ENCODE data around the gene PRKRIP1. TPM values are rescaled to one million over a fixed set of nuclear protein-coding genes. Genes with fewer than 3 reads are reported as not detected.

The PRKRIP1 gene
- total RNA-seq, 2 experiments from 2014 or later = 37.8 to 39.1 TPM

DNA sequence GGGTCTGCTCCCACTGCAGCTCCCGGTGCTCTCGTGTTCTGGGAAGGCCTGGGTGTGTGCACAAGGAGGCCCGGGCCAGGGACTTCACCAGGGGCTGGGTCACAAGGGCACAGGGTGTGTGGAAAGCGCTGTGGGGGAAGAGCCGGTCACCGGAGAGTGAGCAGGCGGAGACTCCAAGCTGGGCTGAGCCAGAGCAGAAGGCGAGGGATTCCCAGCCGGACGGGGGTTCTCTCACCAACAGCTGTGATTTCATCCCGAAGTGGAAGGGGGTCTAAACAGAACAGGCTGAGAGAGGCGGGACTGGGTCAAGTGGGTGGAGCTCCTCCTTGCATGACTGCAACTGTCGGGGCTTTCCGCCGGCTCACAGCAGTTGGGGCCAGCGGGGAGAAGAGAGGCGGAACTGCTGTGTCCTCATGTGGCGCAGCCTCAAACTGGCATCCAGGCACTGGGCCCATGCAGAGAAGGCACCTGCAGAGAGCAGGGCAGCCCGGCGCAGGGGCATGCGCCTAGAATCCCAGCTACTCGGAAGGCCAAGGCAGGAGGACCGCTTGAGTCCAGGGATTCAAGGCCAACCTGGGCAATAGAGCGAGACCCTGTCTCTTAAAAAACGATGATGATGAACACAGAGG is 29.6 kb downstream of the PRKRIP1 start:
- POLR2A ChIA-PET = interaction anchor here (1.2 to 4.0 kb wide), 10 partner anchors 8 to 38 kb away, joined by 3 to 88 read pairs (median 11); partner anchors contain the start of genes ALKBH4, LRWD1 and PRKRIP1
- Mint-ChIP-seq H3K27ac (peak overlapping the region; percentile 99), H3K4me3 (peak overlapping the region; percentile 89), H3K9me3 (no peaks in the 10 kb centered on the region), H3K36me3 (peaks cover 33% of the 10 kb centered on the region), H3K27me3 (no peaks in the 10 kb centered on the region), H3K4me1 (peaks cover 45% of the 10 kb centered on the region)
- ATAC-seq (ENCODE audit: low read depth) = peak; percentile 84
- peak; percentile 82 for DNase-seq

DNA sequence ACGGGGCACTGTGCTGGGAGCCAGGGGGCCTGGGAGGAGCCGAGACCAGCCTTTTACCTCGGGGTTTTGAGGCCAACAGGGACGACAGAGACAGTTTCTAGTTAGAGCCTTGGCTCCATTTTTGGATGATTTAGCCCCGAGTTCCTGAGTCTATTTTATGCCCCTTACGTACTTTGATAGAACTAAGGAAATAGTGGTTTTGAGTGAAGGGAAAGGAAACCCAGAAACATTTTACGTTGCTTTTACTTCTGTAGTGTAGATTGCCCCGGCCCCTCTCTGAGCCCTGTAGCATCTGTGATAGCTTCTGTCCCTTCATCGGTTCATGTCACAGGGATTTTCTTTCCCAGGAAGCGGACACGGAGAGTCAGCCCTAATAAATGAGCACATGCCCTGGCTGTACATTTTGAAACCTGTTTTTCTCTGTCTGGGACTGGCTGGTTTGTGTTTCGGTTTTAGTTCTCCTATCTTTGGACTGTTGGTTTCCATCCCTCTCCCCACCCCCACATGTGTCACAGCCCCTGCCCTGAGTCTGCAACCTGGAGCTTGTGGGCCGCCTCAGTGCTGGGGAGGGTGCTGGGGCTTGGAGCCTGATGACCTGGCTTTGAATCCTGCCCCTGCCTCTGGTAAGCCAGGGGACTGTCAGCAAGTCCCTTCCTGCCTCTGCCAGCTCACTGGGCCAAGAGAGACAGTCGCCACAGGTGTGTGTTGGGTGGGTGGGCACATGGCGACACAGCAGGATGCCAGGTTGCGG is 30.3 kb downstream of the PRKRIP1 start:
- H3K4me1 Mint-ChIP-seq = peaks cover 44% of the 10 kb centered on the region
- peak; percentile 67 for ATAC-seq (ENCODE audit: low read depth)
- peak overlapping the region; percentile 99 for H3K27ac Mint-ChIP-seq

DNA sequence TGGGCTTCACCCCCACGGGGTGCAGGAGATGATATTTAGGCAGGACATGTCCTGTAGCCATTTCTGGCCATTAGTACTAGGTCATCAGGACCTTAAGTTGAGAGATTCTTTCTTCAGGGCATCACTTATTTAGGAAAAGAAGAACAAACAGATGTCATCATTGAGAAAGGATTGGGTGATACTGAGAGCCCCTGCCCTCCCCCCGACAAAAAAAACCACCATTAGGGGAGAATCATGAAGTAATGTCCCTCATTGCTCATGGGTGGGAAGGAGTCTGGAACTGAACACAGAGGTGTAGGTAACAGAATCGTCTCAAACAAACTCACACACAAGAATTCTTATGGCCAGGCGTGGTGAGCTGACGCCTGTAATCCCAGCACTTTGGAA is 30.8 kb downstream of the PRKRIP1 start:
- H3K36me3 Mint-ChIP-seq = peaks cover 26% of the 10 kb centered on the region

More for the DNA sequence above, 30.3 kb downstream of the PRKRIP1 start:
- peaks cover 30% of the 10 kb centered on the region for H3K36me3 Mint-ChIP-seq
- peak; percentile 69 for DNase-seq
- no peaks in the 10 kb centered on the region for H3K9me3 Mint-ChIP-seq
- H3K4me3 Mint-ChIP-seq = peak overlapping the region; percentile 89
- no peaks in the 10 kb centered on the region for H3K27me3 Mint-ChIP-seq
- POLR2A ChIA-PET = interaction anchor here (1.0 to 4.0 kb wide), 11 partner anchors 9 to 37 kb away, joined by 3 to 88 read pairs (median 11); partner anchors contain the start of genes ALKBH4, LRWD1 and PRKRIP1

GRCh38 chr7:102429141-102429899 is 33.2 kb downstream of the PRKRIP1 start:
- Mint-ChIP-seq H3K27me3 (no peaks in the 10 kb centered on the region), H3K4me1 (peaks cover 53% of the 10 kb centered on the region), H3K36me3 (peaks cover 23% of the 10 kb centered on the region), H3K9me3 (no peaks in the 10 kb centered on the region), H3K4me3 (no peak overlapping the region), H3K27ac (peak overlapping the region; percentile 73)
- POLR2A ChIA-PET = interaction anchor here (1.1 to 1.6 kb wide), 2 partner anchors 12 to 13 kb away, joined by 3 to 4 read pairs; no protein-coding TSS in a partner anchor
- DNase-seq (no peak), ATAC-seq (ENCODE audit: low read depth) (no peak)

More for the DNA sequence above, 30.8 kb downstream of the PRKRIP1 start:
- Mint-ChIP-seq H3K4me1 (peaks cover 49% of the 10 kb centered on the region), H3K4me3 (peak overlapping the region; percentile 89), H3K9me3 (no peaks in the 10 kb centered on the region), H3K27ac (peak overlapping the region; percentile 99), H3K27me3 (no peaks in the 10 kb centered on the region)
- DNase-seq (no peak), ATAC-seq (ENCODE audit: low read depth) (no peak)
- POLR2A ChIA-PET = interaction anchor here (1.0 to 4.0 kb wide), 8 partner anchors 8 to 37 kb away, joined by 6 to 88 read pairs (median 12); partner anchors contain the start of genes ALKBH4, LRWD1 and PRKRIP1

GRCh38 chr7:102431617-102432298 is 35.6 kb downstream of the PRKRIP1 start:
- H3K27ac Mint-ChIP-seq = peak overlapping the region; percentile 93
- H3K4me1 Mint-ChIP-seq = peaks cover 41% of the 10 kb centered on the region
- H3K4me3 Mint-ChIP-seq = peak overlapping the region; percentile 78
- ATAC-seq (ENCODE audit: low read depth) = peak; percentile 40
- H3K27me3 Mint-ChIP-seq = no peaks in the 10 kb centered on the region
- DNase-seq = peak; percentile 59
- POLR2A ChIA-PET = interaction anchor here (0.5 to 4.3 kb wide), 3 partner anchors 14 to 32 kb away, joined by 3 to 37 read pairs (median 3); no protein-coding TSS in a partner anchor
- H3K36me3 Mint-ChIP-seq = peaks cover 18% of the 10 kb centered on the region
- no peaks in the 10 kb centered on the region for H3K9me3 Mint-ChIP-seq

- DNase-seq = peak; percentile 50
- peak; percentile 26 for ATAC-seq (ENCODE audit: low read depth)
Measured at GRCh38 chr7:102432442-102433218, 36.5 kb downstream of the PRKRIP1 start.

DNA sequence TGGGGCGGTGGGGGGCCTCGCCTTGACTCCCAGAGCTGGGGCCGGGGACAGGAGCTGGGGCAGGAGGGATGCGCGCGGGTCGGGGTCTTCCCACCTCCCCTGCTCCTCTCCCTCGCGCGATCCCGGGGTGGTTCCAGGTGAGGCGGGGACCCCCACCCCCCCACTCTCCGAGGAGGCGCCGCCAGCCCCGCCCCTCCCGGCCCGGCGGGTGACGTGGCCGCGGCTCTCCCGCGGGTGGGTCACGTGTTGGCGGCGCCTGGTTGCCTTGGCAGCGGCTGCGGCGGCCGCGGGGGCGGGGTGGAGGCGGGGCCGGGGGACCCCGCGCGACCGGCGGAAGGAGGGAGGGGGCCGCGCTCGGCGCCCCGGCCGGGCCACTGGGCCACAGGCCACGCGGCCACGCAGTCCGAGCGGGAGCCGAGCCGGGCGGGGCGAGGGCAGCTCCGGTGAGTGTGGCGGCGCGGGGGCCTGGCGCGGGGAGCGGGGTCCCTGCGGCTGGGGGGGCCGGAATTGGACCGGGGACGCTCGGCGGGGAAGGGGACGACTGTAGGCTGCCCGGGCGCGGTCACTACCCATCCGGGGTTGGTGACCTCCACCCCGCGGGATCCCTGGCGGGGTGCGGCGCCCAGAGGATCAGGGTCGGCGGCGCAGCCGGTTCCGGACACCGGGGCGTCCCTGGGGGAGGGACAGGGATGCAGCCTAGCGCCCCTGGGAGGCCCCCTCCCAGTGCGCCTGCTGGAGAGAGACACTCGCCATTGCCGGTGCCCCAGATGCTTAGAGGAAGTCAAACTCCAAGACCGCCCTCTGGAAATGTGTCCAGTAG is 37.3 kb downstream of the PRKRIP1 start, which contains the start of gene ORAI2:
Gene ORAI2, plus strand, starts transcription at position 357 of the 820 bp plus-strand sequence. CDS start 5,382 bp downstream, outside the sequence.
- POLR2A ChIA-PET = interaction anchor here (0.6 to 4.3 kb wide), 9 partner anchors 7 to 1268 kb away, joined by 3 to 37 read pairs (median 4); no protein-coding TSS in a partner anchor
- ATAC-seq (ENCODE audit: low read depth) (peak; percentile 63), DNase-seq (peak; percentile 93)
- Mint-ChIP-seq H3K27me3 (no peaks in the 10 kb centered on the region), H3K36me3 (peaks cover 15% of the 10 kb centered on the region), H3K4me1 (peaks cover 35% of the 10 kb centered on the region), H3K4me3 (peak within 1 kb of the TSS; percentile 90), H3K9me3 (no peaks in the 10 kb centered on the region), H3K27ac (peak within 1 kb of the TSS; percentile 93)

More at GRCh38 chr7:102432442-102433218, 36.5 kb downstream of the PRKRIP1 start:
- Mint-ChIP-seq H3K4me3 (peak overlapping the region; percentile 78), H3K27ac (peak overlapping the region; percentile 93), H3K27me3 (no peaks in the 10 kb centered on the region), H3K9me3 (no peaks in the 10 kb centered on the region), H3K36me3 (peaks cover 15% of the 10 kb centered on the region), H3K4me1 (peaks cover 38% of the 10 kb centered on the region)
- POLR2A ChIA-PET = interaction anchor here (0.5 to 4.3 kb wide), 5 partner anchors 10 to 35 kb away, joined by 3 to 37 read pairs (median 3); no protein-coding TSS in a partner anchor

GRCh38 chr7:102434039-102434486 is 37.9 kb downstream of the PRKRIP1 start:
- peak overlapping the region; percentile 86 for H3K27ac Mint-ChIP-seq
- peaks cover 15% of the 10 kb centered on the region for H3K36me3 Mint-ChIP-seq
- peaks cover 35% of the 10 kb centered on the region for H3K4me1 Mint-ChIP-seq
- H3K9me3 Mint-ChIP-seq = no peaks in the 10 kb centered on the region
- DNase-seq (no peak), ATAC-seq (ENCODE audit: low read depth) (peak; percentile 23)
- H3K4me3 Mint-ChIP-seq = peak overlapping the region; percentile 90
- POLR2A ChIA-PET = interaction anchor here (0.6 to 4.3 kb wide), 8 partner anchors 8 to 1268 kb away, joined by 3 to 37 read pairs (median 4); no protein-coding TSS in a partner anchor
- H3K27me3 Mint-ChIP-seq = no peaks in the 10 kb centered on the region

- Mint-ChIP-seq H3K27me3 (no peaks in the 10 kb centered on the region), H3K4me3 (no peak overlapping the region), H3K36me3 (peaks cover 11% of the 10 kb centered on the region), H3K9me3 (no peaks in the 10 kb centered on the region), H3K4me1 (peaks cover 23% of the 10 kb centered on the region), H3K27ac (no peak overlapping the region)
- ATAC-seq (ENCODE audit: low read depth) (no peak), DNase-seq (no peak)
- POLR2A ChIA-PET = interaction anchor here (3.6 kb wide), 1 partner anchor 10 kb away, joined by 21 read pairs; no protein-coding TSS in a partner anchor
Measured at GRCh38 chr7:102436118-102436517, 40.0 kb downstream of the PRKRIP1 start.

DNA sequence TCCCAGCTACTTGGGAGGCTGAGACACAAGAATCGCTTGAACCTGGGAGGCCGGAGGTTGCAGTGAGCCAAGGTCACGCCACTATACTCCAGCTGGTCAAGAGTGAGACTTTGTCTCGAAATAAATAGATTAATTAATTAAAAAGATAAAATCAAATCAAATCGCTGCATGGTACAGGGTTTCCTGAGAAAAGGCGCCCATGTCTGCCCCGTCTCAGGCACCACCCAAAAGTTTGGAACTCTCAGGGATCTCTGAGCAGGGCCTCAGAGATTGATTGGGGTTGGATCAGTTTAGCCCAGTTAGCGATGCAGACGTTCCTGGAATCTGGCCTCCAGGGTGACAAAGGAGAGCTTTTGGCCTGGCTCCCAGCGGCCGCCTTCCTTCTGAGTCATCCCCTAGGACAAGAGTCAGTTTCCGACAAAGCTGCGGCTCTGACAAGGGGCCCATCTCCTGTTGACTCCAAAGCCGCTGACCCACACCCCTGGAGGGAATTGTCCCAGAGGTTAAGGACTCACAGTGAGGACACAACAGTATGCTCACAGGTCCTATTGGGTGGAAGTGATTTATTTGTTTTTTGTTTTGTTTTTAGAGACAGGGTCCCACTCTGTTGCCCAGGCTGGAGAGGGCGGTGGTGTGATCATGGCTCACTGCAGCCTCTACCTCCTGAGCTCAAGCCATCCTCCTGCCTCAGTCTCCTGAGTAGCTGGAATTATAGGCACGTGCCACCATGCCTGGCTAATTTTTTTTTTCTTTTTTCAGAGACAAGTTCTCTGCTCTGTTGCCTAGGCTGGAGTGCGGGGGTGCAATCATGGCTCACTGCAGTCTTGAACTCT is 44.0 kb downstream of the PRKRIP1 start:
- ATAC-seq (ENCODE audit: low read depth) = no peak
- Mint-ChIP-seq H3K4me1 (peaks cover 6% of the 10 kb centered on the region), H3K9me3 (no peaks in the 10 kb centered on the region), H3K4me3 (no peak overlapping the region), H3K36me3 (peaks cover 15% of the 10 kb centered on the region), H3K27me3 (no peaks in the 10 kb centered on the region), H3K27ac (no peak overlapping the region)
- DNase-seq = no peak
- POLR2A ChIA-PET = interaction anchor here (2.7 kb wide), 1 partner anchor 14 kb away, joined by 13 read pairs; no protein-coding TSS in a partner anchor

Data from activated naive CD8-positive, alpha-beta T cell treated with anti-CD3 and anti-CD28 coated beads, Interleukin-2, amount 10 ng/mL, durations not matched to agents 7 days and 5 days (primary cell).